Measurements from ENCODE around the gene HEXIM1. TPM values are rescaled to one million over a fixed set of nuclear protein-coding genes. Genes with fewer than 3 reads are reported as not detected.
A peak's percentile ranks its signal among the peaks of the same experiment; 100 is the strongest.

Gene HEXIM1
- total RNA-seq, 1 experiment from 2014 or later, result 59.1 TPM

- Histone ChIP-seq H3K27me3 (ENCODE audit: control insufficient read depth, insufficient read depth, low read length) (no peaks in the 10 kb centered on the region), H3K36me3 (ENCODE audit: control insufficient read depth, insufficient read depth, low read length) (peaks cover 8% of the 10 kb centered on the region; the same call in 1 of the 2 replicates), H3K27ac (ENCODE audit: low read length) (no peak overlapping the region), H3K4me3 (ENCODE audit: low read depth in 2 of 2, low read length in 2 of 2) (no peak overlapping the region), H3K4me1 (ENCODE audit: control insufficient read depth, insufficient read depth, low read length) (peaks cover 20% of the 10 kb centered on the region), H3K9me3 (ENCODE audit: control insufficient read depth, insufficient read depth, low read depth, low read length) (no peaks in the 10 kb centered on the region)
- DNase-seq (ENCODE audit: low read depth, low spot score) (no peak), ATAC-seq (no peak)
- intact Hi-C loops (cut with micrococcal nuclease; ENCODE audit: unreplicated experiment), result no loop called here
- TF ChIP-seq SIN3A (IDR thresholded peaks at IDR 0.05; ENCODE audit: borderline replicate concordance, insufficient read depth, low read depth, low read length) (no peak), REST (IDR thresholded peaks at IDR 0.05; ENCODE audit: insufficient read depth in 1 of 2, low read depth in 2 of 2, low read length in 1 of 2) (no peak), TCF7L2 (IDR thresholded peaks at IDR 0.05; ENCODE audit: low read depth, low read length) (no peak), POLR2AphosphoS5 (IDR thresholded peaks at IDR 0.05; ENCODE audit: low read depth, low read length) (no peak)
- POLR2A ChIA-PET, result no interaction called here
- BruUV-seq (replicated peaks), result no TSS peak
- CTCF ChIA-PET, result no interaction called here
- in situ Hi-C loops (cut with HindIII; ENCODE audit: low pct_unique_long_range_greater_than_20kb, low sequenced_read_pairs), result no loop called here
Observed at GRCh38 chr17:45156242-45156641, 8.0 kb downstream of the HEXIM1 start.

- H3K9me3 ChIP-seq (ENCODE audit: control insufficient read depth, insufficient read depth, low read depth, low read length), result no peaks in the 10 kb centered on the region
- TF ChIP-seq SIN3A (IDR thresholded peaks at IDR 0.05; ENCODE audit: borderline replicate concordance, insufficient read depth, low read depth, low read length) (0 out of 2 replicates have a peak, but pooled peaks have one; percentile 14), CTCF (IDR thresholded peaks at IDR 0.05) (no peak), POLR2AphosphoS5 (IDR thresholded peaks at IDR 0.05; ENCODE audit: low read depth, low read length) (peak; percentile 46)
- CTCF ChIA-PET, result interaction anchor here (0.7 to 1.4 kb wide), 3 partner anchors 25 to 37 kb away, joined by 3 to 6 read pairs (median 3); partner anchors contain the start of gene ACBD4
- H3K27ac ChIP-seq (ENCODE audit: low read length), result peak overlapping the region; percentile 97
- POLR2A ChIA-PET, result interaction anchor here (1.4 to 2.0 kb wide), 2 partner anchors 9 to 12 kb away, joined by 9 to 10 read pairs; no protein-coding TSS in a partner anchor
- H3K36me3 ChIP-seq (ENCODE audit: control insufficient read depth, insufficient read depth, low read length), result peaks cover 8% of the 10 kb centered on the region; the same call in 1 of the 2 replicates
- ATAC-seq (peak; percentile 70), DNase-seq (ENCODE audit: low read depth, low spot score) (no peak)
- H3K4me3 ChIP-seq (ENCODE audit: low read depth in 2 of 2, low read length in 2 of 2), result peak overlapping the region; percentile 70 to 73
- BruUV-seq (replicated peaks), result no TSS peak
- H3K27me3 ChIP-seq (ENCODE audit: control insufficient read depth, insufficient read depth, low read length), result no peaks in the 10 kb centered on the region
- intact Hi-C loops (cut with micrococcal nuclease; ENCODE audit: unreplicated experiment), result no loop called here
- in situ Hi-C loops (cut with HindIII; ENCODE audit: low pct_unique_long_range_greater_than_20kb, low sequenced_read_pairs), result no loop called here
- peaks cover 24% of the 10 kb centered on the region for H3K4me1 ChIP-seq (ENCODE audit: control insufficient read depth, insufficient read depth, low read length)
Observed at GRCh38 chr17:45160447-45161287, 12.4 kb downstream of the HEXIM1 start.

Data from Panc1 (cell line).